Liver (tissue), 3 donors: Measurements from ENCODE around the gene ATP7B.

Source experiments
- ATF3 ChIP-seq: IDR thresholded peaks from 2 replicates; pipeline ENCODE4 v1.6.1; 2016; ENCODE audit warnings: antibody characterized with exemption
- TF ChIP-seq, protein P1 (sequence below): fragments of 150-350 bp; IDR thresholded peaks from 2 replicates; pipeline ENCODE4 v1.5.1; 2017; ENCODE audit warnings: improper control_type of control experiment, low read depth, low read length; ENCODE audit not compliant: missing input control
- TF ChIP-seq, protein P2 (sequence below): IDR thresholded peaks from 2 replicates; pipeline ENCODE4 v1.6.1; 2016; ENCODE audit warnings: antibody characterized with exemption, mild to moderate bottlenecking
- donor health status: healthy.
- donor health status: healthy.

GRCh38 chr13:51967482-51968446, 43.5 kb downstream of the ATP7B start:
- TF ChIP-seq, protein P1, sequence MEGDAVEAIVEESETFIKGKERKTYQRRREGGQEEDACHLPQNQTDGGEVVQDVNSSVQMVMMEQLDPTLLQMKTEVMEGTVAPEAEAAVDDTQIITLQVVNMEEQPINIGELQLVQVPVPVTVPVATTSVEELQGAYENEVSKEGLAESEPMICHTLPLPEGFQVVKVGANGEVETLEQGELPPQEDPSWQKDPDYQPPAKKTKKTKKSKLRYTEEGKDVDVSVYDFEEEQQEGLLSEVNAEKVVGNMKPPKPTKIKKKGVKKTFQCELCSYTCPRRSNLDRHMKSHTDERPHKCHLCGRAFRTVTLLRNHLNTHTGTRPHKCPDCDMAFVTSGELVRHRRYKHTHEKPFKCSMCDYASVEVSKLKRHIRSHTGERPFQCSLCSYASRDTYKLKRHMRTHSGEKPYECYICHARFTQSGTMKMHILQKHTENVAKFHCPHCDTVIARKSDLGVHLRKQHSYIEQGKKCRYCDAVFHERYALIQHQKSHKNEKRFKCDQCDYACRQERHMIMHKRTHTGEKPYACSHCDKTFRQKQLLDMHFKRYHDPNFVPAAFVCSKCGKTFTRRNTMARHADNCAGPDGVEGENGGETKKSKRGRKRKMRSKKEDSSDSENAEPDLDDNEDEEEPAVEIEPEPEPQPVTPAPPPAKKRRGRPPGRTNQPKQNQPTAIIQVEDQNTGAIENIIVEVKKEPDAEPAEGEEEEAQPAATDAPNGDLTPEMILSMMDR = no peak
- TF ChIP-seq, protein P2, sequence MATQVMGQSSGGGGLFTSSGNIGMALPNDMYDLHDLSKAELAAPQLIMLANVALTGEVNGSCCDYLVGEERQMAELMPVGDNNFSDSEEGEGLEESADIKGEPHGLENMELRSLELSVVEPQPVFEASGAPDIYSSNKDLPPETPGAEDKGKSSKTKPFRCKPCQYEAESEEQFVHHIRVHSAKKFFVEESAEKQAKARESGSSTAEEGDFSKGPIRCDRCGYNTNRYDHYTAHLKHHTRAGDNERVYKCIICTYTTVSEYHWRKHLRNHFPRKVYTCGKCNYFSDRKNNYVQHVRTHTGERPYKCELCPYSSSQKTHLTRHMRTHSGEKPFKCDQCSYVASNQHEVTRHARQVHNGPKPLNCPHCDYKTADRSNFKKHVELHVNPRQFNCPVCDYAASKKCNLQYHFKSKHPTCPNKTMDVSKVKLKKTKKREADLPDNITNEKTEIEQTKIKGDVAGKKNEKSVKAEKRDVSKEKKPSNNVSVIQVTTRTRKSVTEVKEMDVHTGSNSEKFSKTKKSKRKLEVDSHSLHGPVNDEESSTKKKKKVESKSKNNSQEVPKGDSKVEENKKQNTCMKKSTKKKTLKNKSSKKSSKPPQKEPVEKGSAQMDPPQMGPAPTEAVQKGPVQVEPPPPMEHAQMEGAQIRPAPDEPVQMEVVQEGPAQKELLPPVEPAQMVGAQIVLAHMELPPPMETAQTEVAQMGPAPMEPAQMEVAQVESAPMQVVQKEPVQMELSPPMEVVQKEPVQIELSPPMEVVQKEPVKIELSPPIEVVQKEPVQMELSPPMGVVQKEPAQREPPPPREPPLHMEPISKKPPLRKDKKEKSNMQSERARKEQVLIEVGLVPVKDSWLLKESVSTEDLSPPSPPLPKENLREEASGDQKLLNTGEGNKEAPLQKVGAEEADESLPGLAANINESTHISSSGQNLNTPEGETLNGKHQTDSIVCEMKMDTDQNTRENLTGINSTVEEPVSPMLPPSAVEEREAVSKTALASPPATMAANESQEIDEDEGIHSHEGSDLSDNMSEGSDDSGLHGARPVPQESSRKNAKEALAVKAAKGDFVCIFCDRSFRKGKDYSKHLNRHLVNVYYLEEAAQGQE = no peak
- no peak for TF ChIP-seq ATF3
